HepG2 (cell line): ENCODE measurements around the gene C1R. TPM values are rescaled to one million over a fixed set of nuclear protein-coding genes. Genes with fewer than 3 reads are reported as not detected.

Experiments
- ATAD3A ChIP-seq: sonication (generic); formaldehyde crosslinking; IDR thresholded peaks from 2 replicates; pipeline ENCODE4 v1.4.0; 2020; ENCODE audit warnings: missing genetic modification reagents
- DNMT3B ChIP-seq: conservative IDR thresholded peaks from 2 replicates; pipeline ENCODE4 v1.6.1; 2016; ENCODE audit warnings: missing biosample characterization, control low read depth
- GTF3A ChIP-seq: sonication (generic); formaldehyde crosslinking; conservative IDR thresholded peaks from 2 replicates; pipeline ENCODE4 v1.4.0; 2020; ENCODE audit warnings: mild to moderate bottlenecking, missing genetic modification reagents
- KLF12 ChIP-seq: sonication (generic); formaldehyde crosslinking; IDR thresholded peaks from 2 replicates; pipeline ENCODE4 v1.4.0; 2020; ENCODE audit warnings: missing genetic modification reagents, borderline replicate concordance
- MLX ChIP-seq: IDR thresholded peaks from 2 replicates; pipeline ENCODE4 v1.6.1; 2016
- ONECUT2 ChIP-seq: sonication (generic); formaldehyde crosslinking; IDR thresholded peaks from 2 replicates; pipeline ENCODE4 v1.4.0; 2020; ENCODE audit warnings: missing genetic modification reagents
- RNF219 ChIP-seq: sonication (generic); formaldehyde crosslinking; IDR thresholded peaks from 2 replicates; pipeline ENCODE4 v1.5.0; 2020; ENCODE audit warnings: mild to moderate bottlenecking, missing genetic modification reagents
- STAG1 ChIP-seq: sonication (generic); formaldehyde crosslinking; IDR thresholded peaks from 2 replicates; pipeline ENCODE4 v1.4.0; 2020; ENCODE audit warnings: missing genetic modification reagents
- ZFP1 ChIP-seq: IDR thresholded peaks from 2 replicates; pipeline ENCODE4 v1.6.1; 2016
- ZNF138 ChIP-seq: sonication (generic); formaldehyde crosslinking; IDR thresholded peaks from 2 replicates; pipeline ENCODE4 v1.5.0; 2020; ENCODE audit warnings: mild to moderate bottlenecking, low read depth, missing genetic modification reagents
- ZNF30 ChIP-seq: sonication (generic); formaldehyde crosslinking; IDR thresholded peaks from 2 replicates; pipeline ENCODE4 v1.5.0; 2020; ENCODE audit warnings: mild to moderate bottlenecking, missing genetic modification reagents
- ZNF513 ChIP-seq: sonication (generic); formaldehyde crosslinking; conservative IDR thresholded peaks from 2 replicates; pipeline ENCODE4 v1.5.0; 2020; ENCODE audit warnings: missing genetic modification reagents
- ZNF530 ChIP-seq: sonication (generic); formaldehyde crosslinking; IDR thresholded peaks from 2 replicates; pipeline ENCODE4 v1.5.0; 2020; ENCODE audit warnings: low read depth, mild to moderate bottlenecking, missing genetic modification reagents
- ZNF704 ChIP-seq: sonication (generic); formaldehyde crosslinking; IDR thresholded peaks from 2 replicates; pipeline ENCODE4 v1.8.1; 2023; ENCODE audit warnings: mild to moderate bottlenecking, inconsistent platforms, moderate library complexity, missing genetic modification reagents, borderline replicate concordance
- polyA plus RNA-seq, 8 experiments: library from polyadenylated mRNA; depleted of rRNA in 3 of 8; stranded (reverse) in 7 of 8; unstranded in 1 of 8; fragments of >200 nt; fragmentation: Illumina TruSeq in 4 of 8; extraction: Trizol in 4 of 8; gene quantifications; 2 replicates each; pipeline versions ENCODE4 v1.2.1 to v1.2.3, GENCODE V29; 2011 to 2016; ENCODE audit warnings: low read depth in 4 of 8, missing spikeins in 1 of 8, mixed read lengths in 1 of 8; ENCODE audit not compliant: insufficient read depth in 1 of 8
- total RNA-seq, 5 experiments: library from RNA; depleted of rRNA; stranded (reverse); fragments of >200 nt; fragmentation: Illumina TruSeq; extraction: Trizol; gene quantifications; 2 replicates each; pipeline ENCODE4 v1.2.3, GENCODE V29; 2016; ENCODE audit warnings: low read depth in 1 of 5
- TF ChIP-seq, protein P1 (sequence below): IDR thresholded peaks from 2 replicates; pipeline ENCODE4 v1.6.1; 2012; ENCODE audit warnings: low read depth, low read length, improper control_type of control experiment
- TF ChIP-seq, protein P2 (sequence below), 2 experiments: fragments of 450-650 bp in 1 of 2; sonication (generic) in 1 of 2; formaldehyde crosslinking; IDR thresholded peaks; 2 replicates each; pipeline versions ENCODE4 v1.5.0 to v1.8.0; 2020 to 2022; ENCODE audit warnings: mild to moderate bottlenecking in 1 of 2, missing genetic modification reagents in 1 of 2
- TF ChIP-seq, protein P3 (sequence below): sonication (generic); formaldehyde crosslinking; IDR thresholded peaks from 2 replicates; pipeline ENCODE4 v1.4.0; 2020; ENCODE audit warnings: missing genetic modification reagents

The C1R gene
- total and polyA plus RNA-seq, 2 of the 13 experiments (the other 11 are each of a cell fraction or from before 2014, with no cell fraction given) = 3.5 to 6.5 TPM

GRCh38 chr12:7108003-7108795 is 16.0 kb upstream of the C1R start (continued):
- TF ChIP-seq, protein P1, sequence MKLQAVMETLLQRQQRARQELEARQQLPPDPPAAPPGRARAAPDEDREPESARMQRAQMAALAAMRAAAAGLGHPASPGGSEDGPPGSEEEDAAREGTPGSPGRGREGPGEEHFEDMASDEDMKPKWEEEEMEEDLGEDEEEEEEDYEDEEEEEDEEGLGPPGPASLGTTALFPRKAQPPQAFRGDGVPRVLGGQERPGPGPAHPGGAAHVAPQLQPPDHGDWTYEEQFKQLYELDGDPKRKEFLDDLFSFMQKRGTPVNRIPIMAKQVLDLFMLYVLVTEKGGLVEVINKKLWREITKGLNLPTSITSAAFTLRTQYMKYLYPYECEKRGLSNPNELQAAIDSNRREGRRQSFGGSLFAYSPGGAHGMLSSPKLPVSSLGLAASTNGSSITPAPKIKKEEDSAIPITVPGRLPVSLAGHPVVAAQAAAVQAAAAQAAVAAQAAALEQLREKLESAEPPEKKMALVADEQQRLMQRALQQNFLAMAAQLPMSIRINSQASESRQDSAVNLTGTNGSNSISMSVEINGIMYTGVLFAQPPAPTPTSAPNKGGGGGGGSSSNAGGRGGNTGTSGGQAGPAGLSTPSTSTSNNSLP = no peak
- TF ChIP-seq STAG1 (CRISPR knock-in tag) = no peak; the same call in 1 of the 2 replicates
- no peak for TF ChIP-seq ZNF138 (CRISPR knock-in tag)
- TF ChIP-seq KLF12 (CRISPR knock-in tag) = peak; percentile 75; the same call in 1 of the 2 replicates
- TF ChIP-seq ZNF513 (CRISPR knock-in tag) = no peak
- TF ChIP-seq ATAD3A (CRISPR knock-in tag) = no peak
- no peak for TF ChIP-seq MLX
- TF ChIP-seq RNF219 (CRISPR knock-in tag) = no peak
- peak; percentile 86; the same call in 1 of the 2 replicates for TF ChIP-seq ZNF704
- TF ChIP-seq DNMT3B (CRISPR knock-in tag) = 0 out of 2 replicates have a peak, but pooled peaks have one; percentile 21
- TF ChIP-seq ONECUT2 (CRISPR knock-in tag) = no peak
- TF ChIP-seq, protein P2, sequence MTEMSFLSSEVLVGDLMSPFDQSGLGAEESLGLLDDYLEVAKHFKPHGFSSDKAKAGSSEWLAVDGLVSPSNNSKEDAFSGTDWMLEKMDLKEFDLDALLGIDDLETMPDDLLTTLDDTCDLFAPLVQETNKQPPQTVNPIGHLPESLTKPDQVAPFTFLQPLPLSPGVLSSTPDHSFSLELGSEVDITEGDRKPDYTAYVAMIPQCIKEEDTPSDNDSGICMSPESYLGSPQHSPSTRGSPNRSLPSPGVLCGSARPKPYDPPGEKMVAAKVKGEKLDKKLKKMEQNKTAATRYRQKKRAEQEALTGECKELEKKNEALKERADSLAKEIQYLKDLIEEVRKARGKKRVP (CRISPR knock-in tag; IDR thresholded peaks at IDR 0.05) = no peak
- no peak for TF ChIP-seq ZNF530
- TF ChIP-seq, protein P3, sequence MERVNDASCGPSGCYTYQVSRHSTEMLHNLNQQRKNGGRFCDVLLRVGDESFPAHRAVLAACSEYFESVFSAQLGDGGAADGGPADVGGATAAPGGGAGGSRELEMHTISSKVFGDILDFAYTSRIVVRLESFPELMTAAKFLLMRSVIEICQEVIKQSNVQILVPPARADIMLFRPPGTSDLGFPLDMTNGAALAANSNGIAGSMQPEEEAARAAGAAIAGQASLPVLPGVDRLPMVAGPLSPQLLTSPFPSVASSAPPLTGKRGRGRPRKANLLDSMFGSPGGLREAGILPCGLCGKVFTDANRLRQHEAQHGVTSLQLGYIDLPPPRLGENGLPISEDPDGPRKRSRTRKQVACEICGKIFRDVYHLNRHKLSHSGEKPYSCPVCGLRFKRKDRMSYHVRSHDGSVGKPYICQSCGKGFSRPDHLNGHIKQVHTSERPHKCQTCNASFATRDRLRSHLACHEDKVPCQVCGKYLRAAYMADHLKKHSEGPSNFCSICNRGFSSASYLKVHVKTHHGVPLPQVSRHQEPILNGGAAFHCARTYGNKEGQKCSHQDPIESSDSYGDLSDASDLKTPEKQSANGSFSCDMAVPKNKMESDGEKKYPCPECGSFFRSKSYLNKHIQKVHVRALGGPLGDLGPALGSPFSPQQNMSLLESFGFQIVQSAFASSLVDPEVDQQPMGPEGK = peak; percentile 96
- TF ChIP-seq ZFP1 (CRISPR knock-in tag) = no peak; the same call in 1 of the 2 replicates
- TF ChIP-seq ZNF30 = no peak
- TF ChIP-seq GTF3A (CRISPR knock-in tag) = peak; percentile 71; the same call in 1 of the 2 replicates
